ENCODE results near the gene RSPH9.

RSPH9 gene

DNA sequence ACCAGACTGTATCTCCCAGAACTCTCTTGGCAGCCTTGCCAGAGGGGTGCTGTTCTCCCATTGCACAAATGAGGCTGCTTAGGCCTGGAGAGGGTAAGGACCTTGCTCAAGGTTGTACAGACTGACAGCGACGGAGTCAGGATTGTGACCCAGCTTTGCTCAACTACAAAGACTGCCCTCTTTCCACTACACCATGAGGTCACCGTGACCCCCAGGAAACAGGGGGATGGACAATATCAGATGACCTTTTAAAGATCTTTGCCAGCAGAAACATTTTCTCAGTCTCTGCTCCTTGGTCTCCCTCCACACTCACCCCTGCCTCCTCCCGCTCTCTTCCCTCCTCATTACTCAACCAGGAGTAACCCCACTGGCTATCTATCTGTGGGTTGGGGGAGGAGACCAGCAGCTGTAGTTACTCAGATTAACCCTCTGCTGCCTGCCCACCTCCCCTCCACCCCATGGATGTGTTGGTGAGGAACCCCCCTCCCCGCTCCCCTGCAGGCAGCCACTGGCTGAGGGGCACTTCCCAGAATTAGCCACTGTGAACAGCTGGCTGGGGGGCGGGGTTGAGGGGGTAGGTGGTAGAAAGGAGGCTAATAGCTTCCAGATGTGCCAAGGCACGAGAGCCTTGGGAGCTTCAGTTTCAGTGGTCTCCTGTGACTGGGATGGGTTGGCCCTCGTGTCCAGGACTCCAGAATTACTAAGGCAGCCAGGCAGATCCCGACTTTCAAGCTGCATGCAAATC, 69.6 kb downstream of the RSPH9 start:
- no peak for DNase-seq

DNA sequence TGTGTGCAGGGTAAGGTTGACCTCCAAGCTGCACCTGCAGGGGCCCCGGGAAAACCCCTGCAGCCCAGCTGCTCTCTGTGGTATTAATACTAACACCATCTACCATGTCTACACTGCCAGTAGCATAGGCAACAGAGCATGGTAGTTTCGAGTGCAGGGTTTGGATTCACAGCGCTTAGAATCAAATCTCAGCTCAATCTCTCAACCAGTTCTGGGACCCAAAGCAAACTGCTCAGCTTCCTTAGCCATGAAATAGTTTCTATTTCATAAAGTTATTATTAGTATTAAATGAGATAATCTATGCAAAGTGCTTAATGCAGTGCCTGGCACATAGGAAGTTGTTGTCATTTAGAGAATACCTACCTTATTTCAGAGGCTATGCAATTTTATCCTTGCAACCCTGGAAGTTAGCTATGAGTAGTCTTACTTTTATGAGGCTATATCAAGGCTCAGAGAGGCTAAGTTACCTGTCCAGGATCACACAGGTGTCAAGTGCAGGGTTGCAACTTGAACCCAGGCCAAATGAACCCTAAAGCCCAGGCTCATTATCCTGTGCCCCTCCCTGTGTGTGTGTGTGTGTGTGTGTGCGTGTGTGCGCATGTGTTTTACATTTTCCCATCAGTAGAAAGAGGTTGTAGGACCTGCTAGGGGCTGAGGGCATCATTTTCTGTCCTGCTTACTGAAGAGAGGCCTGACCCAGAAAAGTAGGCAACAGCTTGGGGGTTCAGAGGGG, 70.4 kb downstream of the RSPH9 start:
- DNase-seq, result no peak

DNA sequence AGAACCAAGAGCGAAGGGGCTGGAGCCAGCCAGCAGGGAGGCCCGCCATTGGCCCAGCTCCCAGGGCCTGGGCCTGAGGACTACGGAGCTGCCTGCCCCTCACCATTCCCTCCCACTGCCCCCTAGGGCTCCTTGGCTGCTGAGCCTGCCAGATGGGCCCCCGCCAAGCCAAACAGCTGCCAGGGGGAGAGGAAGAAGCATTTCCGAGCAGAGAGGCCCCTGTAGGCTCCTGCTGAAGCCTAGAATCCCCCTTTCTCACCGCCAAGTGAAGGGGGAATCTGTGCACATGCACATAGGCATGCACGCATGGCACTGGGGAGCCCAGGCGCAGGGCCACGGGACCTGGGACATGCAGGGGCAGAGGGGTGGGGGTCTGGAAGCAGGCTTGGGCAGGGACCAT, 71.3 kb downstream of the RSPH9 start:
- no peak for DNase-seq

DNA sequence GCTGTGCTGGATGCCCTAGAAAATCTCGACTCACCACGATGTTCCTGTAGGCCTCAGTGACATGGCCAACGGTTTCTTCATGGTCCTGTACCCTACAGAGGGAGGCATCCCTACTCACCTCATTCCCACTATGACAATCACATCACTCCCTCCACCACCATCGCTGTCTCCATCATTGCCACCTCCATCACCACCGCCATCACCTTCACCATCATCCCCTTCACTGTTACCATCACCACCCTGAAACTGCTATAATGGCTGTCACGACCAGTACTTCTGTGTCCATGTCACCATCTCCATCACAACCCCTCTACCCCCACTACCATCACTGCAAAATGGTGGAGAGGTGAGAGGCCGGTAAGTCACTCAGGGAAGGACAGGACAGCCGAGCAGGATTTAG, 72.6 kb downstream of the RSPH9 start:
- no peak for DNase-seq

DNA sequence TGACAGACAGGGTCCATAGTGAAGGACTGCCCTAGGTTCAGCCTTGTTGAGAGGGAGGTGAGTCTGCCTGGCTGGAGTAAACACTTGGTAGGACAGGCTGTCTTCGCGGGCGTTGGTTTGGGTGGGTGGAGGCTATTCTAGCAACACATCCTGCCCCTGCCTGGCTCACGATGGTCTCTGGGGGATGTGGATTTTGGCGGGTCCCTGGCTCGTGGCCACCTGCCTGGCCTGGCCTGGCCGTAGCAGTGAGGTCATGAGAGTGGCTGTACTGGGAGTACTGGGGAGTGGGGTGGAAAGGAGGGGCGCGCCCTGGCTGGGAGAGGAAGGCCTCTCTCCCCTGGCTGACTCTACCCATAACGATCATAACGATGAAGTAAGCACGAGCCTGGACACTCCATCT, 73.0 kb downstream of the RSPH9 start:
- no peak for DNase-seq

DNA sequence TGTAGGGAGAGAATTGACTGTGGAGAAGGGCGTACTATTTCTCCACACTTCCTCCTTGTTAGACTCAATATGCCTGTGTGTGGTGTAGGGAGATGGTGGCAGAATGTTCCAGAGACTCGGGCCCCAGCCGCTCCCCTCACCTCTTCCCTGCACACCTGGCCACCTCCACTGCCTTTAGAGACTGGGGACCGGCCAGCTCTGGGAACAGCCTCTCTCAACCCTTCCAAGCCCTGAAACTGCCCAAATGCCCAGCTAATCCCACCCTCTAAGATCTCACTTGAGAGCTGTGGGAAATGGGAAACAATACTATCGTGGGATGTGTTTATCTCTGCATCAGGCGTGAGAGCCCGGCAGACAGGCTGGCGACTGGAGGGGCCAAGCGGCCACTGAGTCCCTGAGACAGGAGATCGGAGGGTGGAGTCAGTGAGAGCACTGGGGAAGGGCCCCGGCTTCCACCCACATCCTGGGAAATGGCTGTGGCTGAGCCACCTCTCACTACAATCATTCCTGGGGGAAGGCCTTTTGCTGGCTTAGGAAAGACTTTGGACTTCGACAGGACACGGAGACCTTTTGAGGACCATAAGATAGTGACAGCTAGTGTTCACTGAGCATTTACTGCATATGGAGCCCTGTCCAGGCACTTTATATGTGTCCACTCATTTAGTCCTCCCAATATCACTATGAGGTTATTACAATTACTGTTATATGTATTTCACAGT, 73.7 kb downstream of the RSPH9 start:
- DNase-seq, result no peak

DNA sequence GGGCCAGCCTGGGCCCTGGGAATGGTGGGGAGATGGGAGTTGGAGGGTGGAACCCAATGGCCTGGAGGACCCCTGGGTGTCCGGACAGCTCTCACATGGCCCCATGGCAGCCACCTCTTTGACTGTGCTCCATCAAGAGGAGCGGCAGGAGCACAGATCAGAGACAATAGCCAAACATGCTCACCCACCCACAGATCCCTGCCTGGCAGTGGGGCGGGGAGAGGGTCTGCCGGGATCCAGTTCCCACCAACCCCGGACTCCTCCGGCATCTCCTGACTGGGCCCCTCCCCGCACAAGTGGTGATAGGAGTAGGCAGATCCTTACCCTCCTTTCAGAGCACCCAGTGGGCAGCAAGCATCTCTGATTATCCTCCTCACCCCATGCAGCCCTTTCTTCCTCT, 74.7 kb downstream of the RSPH9 start:
- no peak for DNase-seq

DNA sequence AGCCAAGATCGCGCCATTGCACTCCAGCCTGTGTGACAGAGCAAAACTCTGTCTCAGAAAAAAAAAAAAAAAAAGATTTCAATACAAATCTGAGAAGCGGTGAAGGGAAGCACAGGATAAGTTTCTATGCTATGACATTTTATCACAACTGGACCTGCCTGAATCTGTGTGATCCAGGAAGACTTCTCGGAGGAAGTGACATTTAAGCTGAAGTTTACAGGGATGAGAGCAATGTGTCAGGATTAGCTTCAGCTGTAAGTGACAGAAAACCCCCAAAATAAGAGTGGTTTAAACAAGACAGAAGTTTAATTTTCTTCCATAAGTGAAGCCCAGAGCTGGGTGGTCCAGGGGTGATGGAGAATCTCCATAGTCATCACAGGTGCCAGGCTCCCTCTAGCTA, 76.2 kb downstream of the RSPH9 start:
- no peak for DNase-seq
